ENCODE data around the gene GALNT2.

Gene GALNT2

GRCh38 chr1:230194525-230194924 is 127.5 kb downstream of the GALNT2 start:
- no peak overlapping the region for H3K4me3 ChIP-seq (ENCODE audit: low read depth, low read length)
- no peak for DNase-seq (ENCODE audit: low read depth)
- no peak for TF ChIP-seq CTCF (IDR thresholded peaks at IDR 0.05; ENCODE audit: control insufficient read depth, extremely low read depth, insufficient read depth)

GRCh38 chr1:230195199-230195598 is 128.2 kb downstream of the GALNT2 start:
- TF ChIP-seq CTCF (IDR thresholded peaks at IDR 0.05; ENCODE audit: control insufficient read depth, extremely low read depth, insufficient read depth), result no peak
- no peak overlapping the region for H3K4me3 ChIP-seq (ENCODE audit: low read depth, low read length)

GRCh38 chr1:230196077-230196476 is 129.0 kb downstream of the GALNT2 start:
- TF ChIP-seq CTCF (IDR thresholded peaks at IDR 0.05; ENCODE audit: control insufficient read depth, extremely low read depth, insufficient read depth), result no peak
- no peak overlapping the region for H3K4me3 ChIP-seq (ENCODE audit: low read depth, low read length)
- DNase-seq (ENCODE audit: low read depth), result no peak

More at GRCh38 chr1:230195199-230195598, 128.2 kb downstream of the GALNT2 start:
- no peak for DNase-seq (ENCODE audit: low read depth)

- no peak for TF ChIP-seq CTCF (IDR thresholded peaks at IDR 0.05; ENCODE audit: control insufficient read depth, extremely low read depth, insufficient read depth)
- DNase-seq (ENCODE audit: low read depth), result no peak
- H3K4me3 ChIP-seq (ENCODE audit: low read depth, low read length), result no peak overlapping the region
Measured at GRCh38 chr1:230197644-230198567, 130.9 kb downstream of the GALNT2 start.

DNA sequence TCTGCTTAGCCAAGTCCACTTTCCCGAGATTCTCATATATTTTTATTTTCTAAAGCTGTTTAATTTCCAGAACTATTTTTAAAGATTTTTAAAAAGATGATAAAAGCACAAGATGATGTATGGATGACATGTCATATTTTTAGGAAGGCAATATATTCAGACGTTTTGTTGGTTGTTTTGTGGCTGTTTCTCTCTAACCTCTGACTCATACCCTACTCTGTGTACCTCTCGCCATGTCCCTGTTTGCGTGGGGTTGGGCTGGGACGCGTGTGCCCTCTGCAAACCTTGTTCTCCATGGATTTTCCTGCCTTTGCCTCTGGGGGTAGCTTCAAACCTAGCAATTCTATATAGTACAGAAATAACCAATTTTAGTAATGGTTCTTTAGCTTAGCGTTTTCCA is 132.0 kb downstream of the GALNT2 start:
- H3K4me3 ChIP-seq (ENCODE audit: low read depth, low read length), result no peak overlapping the region
- no peak for DNase-seq (ENCODE audit: low read depth)
- TF ChIP-seq CTCF (IDR thresholded peaks at IDR 0.05; ENCODE audit: control insufficient read depth, extremely low read depth, insufficient read depth), result no peak

- H3K4me3 ChIP-seq (ENCODE audit: low read depth, low read length), result no peak overlapping the region
- no peak for DNase-seq (ENCODE audit: low read depth)
- no peak for TF ChIP-seq CTCF (IDR thresholded peaks at IDR 0.05; ENCODE audit: control insufficient read depth, extremely low read depth, insufficient read depth)
Measured at GRCh38 chr1:230199554-230199953, 132.5 kb downstream of the GALNT2 start.
